GM19468 (cell line): ENCODE measurements around the gene ZC4H2.
A peak's percentile ranks its signal among the peaks of the same experiment; 100 is the strongest.
"Not testable (repeated sequence)": the region's sequence is repeated elsewhere in the genome, so short reads cannot be mapped to it uniquely, and the experiment has no call there.

Experiments
- ATAC-seq: cut with Tn5 transposase; IDR thresholded peaks from one replicate; pipeline ENCODE4 v1.9.1; 2021; ENCODE audit warnings: mild to moderate bottlenecking, moderate library complexity, moderate number of reproducible peaks; ENCODE audit not compliant: unreplicated experiment; ENCODE audit errors: extremely low read depth

ZC4H2 gene, protein sequence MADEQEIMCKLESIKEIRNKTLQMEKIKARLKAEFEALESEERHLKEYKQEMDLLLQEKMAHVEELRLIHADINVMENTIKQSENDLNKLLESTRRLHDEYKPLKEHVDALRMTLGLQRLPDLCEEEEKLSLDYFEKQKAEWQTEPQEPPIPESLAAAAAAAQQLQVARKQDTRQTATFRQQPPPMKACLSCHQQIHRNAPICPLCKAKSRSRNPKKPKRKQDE

GRCh38 chrX:64975989-64976672 lies at the start of gene ZC4H2:
Gene ZC4H2, minus strand, starts transcription at chrX:64976450. Its CDS starts 73 bp downstream, at chrX:64976377.
- ATAC-seq = peak; percentile 93

- ATAC-seq = no peak
Measured at GRCh38 chrX:65017451-65017850, 41.2 kb upstream of the ZC4H2 start.

GRCh38 chrX:65014230-65014629 lies 38.0 kb upstream of the ZC4H2 start:
- no peak for ATAC-seq

- no peak for ATAC-seq
Measured at GRCh38 chrX:65009459-65009858, 33.2 kb upstream of the ZC4H2 start.

DNA sequence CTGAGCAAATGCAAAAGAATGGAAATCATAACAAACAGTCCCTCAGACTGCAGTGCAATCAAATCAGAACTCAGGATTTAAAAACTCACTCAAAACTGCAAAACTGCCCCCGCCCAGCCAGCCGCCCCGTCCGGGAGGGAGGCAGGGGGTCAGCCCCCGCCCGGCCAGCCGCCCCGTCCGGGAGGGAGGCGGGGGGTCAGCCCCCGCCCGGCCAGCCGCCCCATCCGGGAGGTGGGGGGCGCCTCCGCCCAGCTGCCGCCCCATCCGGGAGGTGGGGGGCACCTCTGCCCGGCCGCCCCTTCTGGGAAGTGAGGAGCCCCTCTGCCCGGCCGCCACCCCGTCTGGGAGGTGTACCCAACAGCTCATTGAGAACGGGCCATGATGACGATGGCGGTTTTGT lies 26.0 kb upstream of the ZC4H2 start:
- ATAC-seq = not testable (repeated sequence)

GRCh38 chrX:64996805-64997204 lies 20.6 kb upstream of the ZC4H2 start:
- no peak for ATAC-seq

DNA sequence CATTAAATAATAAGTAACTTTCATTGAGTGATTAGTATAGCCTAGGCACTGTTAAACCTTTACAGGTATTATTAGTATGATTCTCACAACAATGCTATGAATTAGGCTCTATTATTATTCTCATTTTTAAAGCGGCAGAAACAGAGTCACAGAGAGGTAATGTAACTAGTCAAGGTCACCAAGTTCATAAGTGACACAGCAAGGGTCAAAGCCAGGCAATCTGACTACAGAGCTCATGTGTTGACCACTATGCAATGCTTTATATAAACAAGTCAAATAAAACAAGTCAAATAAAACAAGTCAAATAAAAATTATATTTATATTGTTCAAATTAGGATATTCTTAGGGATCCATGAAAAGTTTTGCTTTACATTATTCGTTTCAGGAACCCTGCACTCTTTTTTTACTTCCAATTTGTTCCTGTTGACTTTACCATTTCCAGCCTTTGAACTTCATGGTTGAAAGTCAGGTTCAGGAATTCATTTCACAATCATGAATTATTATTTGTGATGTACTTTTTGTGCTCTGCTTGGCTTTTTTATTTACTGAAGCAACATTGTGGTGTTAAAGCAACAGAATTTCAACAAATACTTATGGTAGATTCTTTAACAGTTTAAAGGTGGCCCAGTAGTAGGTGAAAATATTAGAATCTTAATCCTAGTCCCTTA lies 18.0 kb upstream of the ZC4H2 start:
- no peak for ATAC-seq

- no peak for ATAC-seq
Measured at GRCh38 chrX:64977830-64978229, 1.6 kb upstream of the ZC4H2 start.

DNA sequence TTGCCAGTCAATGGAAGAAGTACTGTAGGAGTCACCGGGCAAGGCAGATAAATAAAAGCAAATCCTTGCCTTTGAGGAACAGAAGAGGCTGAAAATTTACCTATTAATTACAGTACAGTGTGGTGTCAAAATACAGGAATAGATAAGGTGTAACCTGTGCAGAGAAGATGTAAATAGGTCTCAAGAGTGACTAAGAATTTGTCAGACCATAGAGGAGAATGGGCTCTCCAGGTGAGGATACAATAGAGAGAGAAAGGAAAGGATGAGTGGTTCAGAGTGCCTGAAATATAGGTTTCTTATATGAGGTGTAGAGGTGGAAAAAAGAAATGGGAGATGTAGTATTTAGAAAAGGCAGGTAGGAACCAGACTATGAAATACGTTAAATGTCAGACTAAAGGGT lies 801 bp upstream of the ZC4H2 start:
- no peak for ATAC-seq

DNA sequence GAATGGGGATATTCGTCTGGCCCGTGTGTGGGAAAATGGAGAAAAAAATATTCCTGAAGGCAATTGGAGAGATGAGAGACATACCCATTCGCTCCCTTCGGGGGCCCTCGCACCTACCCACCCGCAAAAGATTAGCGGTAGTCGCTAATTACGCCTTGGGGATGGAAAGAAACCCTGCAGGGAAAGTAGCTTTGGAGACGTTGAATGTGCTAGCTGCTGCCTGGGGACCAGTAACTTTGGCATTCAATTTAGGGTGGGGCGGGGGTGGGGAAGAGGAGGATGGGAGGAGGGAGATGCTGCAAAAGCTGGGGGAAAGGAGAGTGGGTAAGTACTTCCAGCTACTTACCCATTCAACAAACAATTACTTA lies 407 bp upstream of the ZC4H2 start:
- ATAC-seq = no peak

GRCh38 chrX:64975491-64975890 lies 759 bp downstream of the ZC4H2 start:
- no peak for ATAC-seq

DNA sequence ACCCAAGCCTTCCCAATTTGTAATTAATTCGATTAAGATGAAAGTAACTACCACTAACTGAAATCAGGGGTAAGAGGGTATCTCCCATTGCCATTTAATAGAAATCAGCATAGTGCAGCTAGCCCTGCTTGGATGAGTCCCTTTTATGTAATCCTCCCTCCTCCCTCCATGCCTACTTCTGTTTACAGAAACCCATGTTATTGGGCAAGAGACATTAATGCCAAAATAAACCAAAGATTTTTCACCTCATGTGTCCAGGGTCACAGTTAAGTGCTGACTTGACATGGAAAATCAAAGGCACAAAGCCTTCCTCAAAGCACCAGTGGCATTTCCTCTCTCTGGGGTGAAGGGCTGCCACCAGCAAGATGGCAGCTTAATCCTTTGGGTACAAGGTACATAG lies 50.8 kb downstream of the ZC4H2 start:
- no peak for ATAC-seq

DNA sequence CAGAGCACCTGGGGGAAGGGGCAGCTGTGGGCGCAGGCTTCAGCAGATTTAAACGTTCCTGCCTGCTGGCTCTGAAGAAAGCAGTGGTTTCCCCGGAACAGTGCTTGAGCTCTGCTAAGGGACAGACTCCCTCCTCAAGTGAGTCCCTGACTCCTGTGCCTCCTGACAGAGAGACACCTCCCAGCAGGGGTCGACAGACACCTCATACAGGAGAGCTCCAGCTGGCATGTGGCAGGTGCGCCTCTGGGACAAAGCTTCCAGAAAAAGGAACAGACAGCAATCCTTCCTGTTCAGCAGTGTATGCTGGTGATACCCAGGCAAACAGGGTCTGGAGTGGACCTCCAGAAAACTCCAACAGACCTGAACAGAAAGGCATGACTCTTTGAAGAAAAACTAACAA lies 68.1 kb downstream of the ZC4H2 start:
- no peak for ATAC-seq

DNA sequence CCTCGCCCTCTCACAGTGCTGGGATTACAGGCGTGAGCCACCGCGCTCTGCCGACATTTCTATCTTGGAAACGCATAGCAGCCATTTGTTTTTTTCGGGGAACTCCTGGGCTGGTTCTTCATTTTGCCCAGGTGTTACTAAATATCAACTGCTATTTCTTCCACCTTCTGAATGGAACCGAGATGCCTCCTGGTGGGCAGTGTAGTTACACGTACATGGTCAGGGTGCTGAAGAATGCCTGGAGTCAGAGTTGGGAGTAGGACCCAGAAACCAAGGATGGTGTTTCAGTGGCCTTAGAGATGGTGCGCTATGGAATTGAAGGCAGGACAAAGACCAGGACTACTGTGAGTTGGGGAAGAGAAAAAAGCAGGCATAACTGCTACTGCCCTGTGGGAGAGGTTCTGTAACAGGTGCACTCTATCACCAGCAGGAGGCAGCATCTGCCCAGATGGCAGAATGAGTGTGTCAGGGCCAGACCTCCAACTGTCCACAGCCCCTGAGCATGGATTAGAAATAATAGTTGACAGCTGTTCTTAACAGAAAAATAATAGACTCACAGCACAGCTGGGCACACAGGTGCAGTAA lies 81.7 kb downstream of the ZC4H2 start:
- ATAC-seq = no peak

- no peak for ATAC-seq
Measured at GRCh38 chrX:64885850-64886249, 90.4 kb downstream of the ZC4H2 start.

GRCh38 chrX:64878709-64879108 lies 97.5 kb downstream of the ZC4H2 start:
- ATAC-seq = not testable (repeated sequence)

DNA sequence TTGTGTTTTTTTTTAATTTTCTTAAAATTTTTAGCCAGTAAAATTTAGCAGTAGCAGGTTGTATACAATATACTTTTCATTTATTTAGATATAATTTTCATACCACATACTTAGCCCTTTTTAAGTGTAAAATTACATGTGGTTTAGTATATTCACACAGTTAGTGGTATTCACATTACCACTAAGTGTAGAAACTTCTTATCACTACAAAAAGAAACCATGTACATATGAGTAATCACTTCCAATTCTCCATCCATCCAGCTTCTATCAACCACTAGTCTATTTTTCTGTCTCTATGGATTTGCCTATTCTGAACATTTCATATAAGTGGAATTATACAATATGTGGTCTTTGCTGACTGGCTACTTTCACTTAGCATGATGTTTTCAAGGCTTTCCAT lies 109.0 kb downstream of the ZC4H2 start:
- ATAC-seq = no peak
